Measurements from ENCODE around the gene ATG4B. TPM values are rescaled to one million over a fixed set of nuclear protein-coding genes. Genes with fewer than 3 reads are reported as not detected.

Gene ATG4B
- total RNA-seq, 1 experiment from 2014 or later = 133 TPM

DNA sequence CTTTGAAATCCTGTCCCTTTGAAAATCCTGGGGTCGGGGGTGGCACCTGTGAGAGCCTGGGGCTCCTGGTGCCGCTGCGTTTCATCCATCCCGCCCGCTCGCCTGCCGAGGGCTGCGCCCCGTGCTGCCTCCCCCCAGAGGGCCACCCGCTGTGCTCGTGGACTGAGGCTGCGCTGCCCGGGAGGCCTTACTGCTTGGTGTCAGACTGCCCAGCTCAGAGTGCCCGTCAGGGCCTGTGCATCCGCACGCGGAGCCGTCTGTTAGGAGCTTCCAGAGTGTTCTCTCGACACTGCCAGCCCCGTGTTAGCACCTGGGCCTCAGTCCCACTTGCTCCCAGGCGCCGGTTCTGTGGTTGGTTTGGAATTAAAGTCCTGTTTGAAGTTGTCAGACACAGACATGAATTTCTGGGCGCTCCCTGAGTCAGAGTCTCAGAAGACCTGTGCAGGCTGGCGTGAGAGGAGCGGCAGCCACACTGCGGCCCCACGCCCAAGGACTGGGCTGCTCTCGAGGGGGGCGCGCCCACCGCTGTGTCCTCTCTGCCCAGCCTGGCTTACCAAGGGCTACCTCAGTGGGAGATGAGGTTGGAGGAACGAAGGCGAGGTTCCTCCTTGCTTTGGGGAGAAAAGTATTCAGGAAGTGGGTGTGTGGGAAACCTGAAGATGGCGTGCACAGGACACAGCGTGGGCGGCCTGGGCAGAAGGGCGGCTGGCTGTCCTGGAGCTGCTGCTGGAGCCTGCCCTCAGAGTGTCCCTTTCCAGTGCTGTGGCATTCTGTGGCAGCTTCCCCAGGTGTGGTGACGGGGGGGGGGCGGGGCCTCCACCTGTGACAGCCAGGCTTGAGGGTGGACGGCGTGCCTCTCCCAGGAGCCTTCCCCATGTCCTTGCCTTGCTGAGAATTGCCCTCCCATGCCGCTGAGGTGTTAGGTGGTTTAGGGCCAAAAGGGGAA, 35.0 kb downstream of the ATG4B start (continued):
- TF ChIP-seq, protein P1, sequence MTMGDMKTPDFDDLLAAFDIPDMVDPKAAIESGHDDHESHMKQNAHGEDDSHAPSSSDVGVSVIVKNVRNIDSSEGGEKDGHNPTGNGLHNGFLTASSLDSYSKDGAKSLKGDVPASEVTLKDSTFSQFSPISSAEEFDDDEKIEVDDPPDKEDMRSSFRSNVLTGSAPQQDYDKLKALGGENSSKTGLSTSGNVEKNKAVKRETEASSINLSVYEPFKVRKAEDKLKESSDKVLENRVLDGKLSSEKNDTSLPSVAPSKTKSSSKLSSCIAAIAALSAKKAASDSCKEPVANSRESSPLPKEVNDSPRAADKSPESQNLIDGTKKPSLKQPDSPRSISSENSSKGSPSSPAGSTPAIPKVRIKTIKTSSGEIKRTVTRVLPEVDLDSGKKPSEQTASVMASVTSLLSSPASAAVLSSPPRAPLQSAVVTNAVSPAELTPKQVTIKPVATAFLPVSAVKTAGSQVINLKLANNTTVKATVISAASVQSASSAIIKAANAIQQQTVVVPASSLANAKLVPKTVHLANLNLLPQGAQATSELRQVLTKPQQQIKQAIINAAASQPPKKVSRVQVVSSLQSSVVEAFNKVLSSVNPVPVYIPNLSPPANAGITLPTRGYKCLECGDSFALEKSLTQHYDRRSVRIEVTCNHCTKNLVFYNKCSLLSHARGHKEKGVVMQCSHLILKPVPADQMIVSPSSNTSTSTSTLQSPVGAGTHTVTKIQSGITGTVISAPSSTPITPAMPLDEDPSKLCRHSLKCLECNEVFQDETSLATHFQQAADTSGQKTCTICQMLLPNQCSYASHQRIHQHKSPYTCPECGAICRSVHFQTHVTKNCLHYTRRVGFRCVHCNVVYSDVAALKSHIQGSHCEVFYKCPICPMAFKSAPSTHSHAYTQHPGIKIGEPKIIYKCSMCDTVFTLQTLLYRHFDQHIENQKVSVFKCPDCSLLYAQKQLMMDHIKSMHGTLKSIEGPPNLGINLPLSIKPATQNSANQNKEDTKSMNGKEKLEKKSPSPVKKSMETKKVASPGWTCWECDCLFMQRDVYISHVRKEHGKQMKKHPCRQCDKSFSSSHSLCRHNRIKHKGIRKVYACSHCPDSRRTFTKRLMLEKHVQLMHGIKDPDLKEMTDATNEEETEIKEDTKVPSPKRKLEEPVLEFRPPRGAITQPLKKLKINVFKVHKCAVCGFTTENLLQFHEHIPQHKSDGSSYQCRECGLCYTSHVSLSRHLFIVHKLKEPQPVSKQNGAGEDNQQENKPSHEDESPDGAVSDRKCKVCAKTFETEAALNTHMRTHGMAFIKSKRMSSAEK (CRISPR knock-in tag; IDR thresholded peaks at IDR 0.05; ENCODE audit: borderline replicate concordance) = no peak
- TF ChIP-seq GABPB1 (CRISPR knock-in tag; IDR thresholded peaks at IDR 0.05) (no peak), NFYB (CRISPR knock-in tag; conservative IDR thresholded peaks at IDR 0.05; ENCODE audit: low read depth) (no peak), EMX1 (CRISPR knock-in tag; IDR thresholded peaks at IDR 0.05) (no peak), SOX15 (CRISPR knock-in tag; IDR thresholded peaks at IDR 0.05) (no peak), HMGA2 (CRISPR knock-in tag; IDR thresholded peaks at IDR 0.05) (no peak)
- TF ChIP-seq, protein P2, sequence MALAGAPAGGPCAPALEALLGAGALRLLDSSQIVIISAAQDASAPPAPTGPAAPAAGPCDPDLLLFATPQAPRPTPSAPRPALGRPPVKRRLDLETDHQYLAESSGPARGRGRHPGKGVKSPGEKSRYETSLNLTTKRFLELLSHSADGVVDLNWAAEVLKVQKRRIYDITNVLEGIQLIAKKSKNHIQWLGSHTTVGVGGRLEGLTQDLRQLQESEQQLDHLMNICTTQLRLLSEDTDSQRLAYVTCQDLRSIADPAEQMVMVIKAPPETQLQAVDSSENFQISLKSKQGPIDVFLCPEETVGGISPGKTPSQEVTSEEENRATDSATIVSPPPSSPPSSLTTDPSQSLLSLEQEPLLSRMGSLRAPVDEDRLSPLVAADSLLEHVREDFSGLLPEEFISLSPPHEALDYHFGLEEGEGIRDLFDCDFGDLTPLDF (CRISPR knock-in tag; IDR thresholded peaks at IDR 0.05) = no peak

DNA sequence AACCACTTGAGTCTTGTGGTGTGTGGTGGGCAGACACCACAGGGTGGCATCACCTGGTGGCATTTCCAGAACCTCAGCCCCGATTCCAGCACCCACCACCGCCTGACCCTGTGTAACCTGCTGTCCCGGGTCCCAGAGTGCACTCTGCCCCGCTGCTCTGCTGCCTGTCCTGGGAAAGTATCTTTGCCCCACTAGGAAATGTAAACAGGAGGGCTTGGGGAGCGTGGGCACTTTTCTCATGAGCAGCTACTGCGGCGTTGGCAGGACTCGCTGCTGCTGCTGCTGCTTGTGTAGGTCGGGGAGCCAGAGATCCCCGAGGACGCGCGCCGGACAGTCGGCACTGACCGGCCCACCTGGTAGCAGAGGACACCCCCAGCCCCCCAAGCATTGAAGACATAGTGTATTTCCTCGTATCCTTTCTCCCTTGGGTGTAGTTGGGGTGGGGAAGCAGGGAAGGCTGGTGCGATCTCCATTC, 35.7 kb downstream of the ATG4B start:
- CTCF ChIA-PET = no interaction called here
- H3K4me3 Mint-ChIP-seq = no peak overlapping the region
- H3K27ac Mint-ChIP-seq = peak overlapping the region; percentile 70; the same call in 1 of the 2 replicates
- DNase-seq (ENCODE audit: low spot score) = no peak
- no peaks in the 10 kb centered on the region for H3K9me3 Mint-ChIP-seq
- TF ChIP-seq, protein P3, sequence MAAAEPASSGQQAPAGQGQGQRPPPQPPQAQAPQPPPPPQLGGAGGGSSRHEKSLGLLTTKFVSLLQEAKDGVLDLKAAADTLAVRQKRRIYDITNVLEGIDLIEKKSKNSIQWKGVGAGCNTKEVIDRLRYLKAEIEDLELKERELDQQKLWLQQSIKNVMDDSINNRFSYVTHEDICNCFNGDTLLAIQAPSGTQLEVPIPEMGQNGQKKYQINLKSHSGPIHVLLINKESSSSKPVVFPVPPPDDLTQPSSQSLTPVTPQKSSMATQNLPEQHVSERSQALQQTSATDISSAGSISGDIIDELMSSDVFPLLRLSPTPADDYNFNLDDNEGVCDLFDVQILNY (CRISPR knock-in tag; IDR thresholded peaks at IDR 0.05) = no peak
- TF ChIP-seq FOXP1 (CRISPR knock-in tag; IDR thresholded peaks at IDR 0.05; ENCODE audit: borderline replicate concordance) = no peak
- TF ChIP-seq NFE2L1 (CRISPR knock-in tag; IDR thresholded peaks at IDR 0.05) = no peak
- no peak for TF ChIP-seq ESRRA (CRISPR knock-in tag; IDR thresholded peaks at IDR 0.05; ENCODE audit: borderline replicate concordance)
- no peak for TF ChIP-seq KAT7 (CRISPR knock-in tag; IDR thresholded peaks at IDR 0.05; ENCODE audit: borderline replicate concordance)
- TF ChIP-seq GRHL2 (CRISPR knock-in tag; IDR thresholded peaks at IDR 0.05; ENCODE audit: insufficient replicate concordance, severe bottlenecking) = no peak
- TF ChIP-seq ZBTB21 (CRISPR knock-in tag; IDR thresholded peaks at IDR 0.05; ENCODE audit: borderline replicate concordance) = no peak
- no peak for TF ChIP-seq ATF1 (CRISPR knock-in tag; IDR thresholded peaks at IDR 0.05)
- no peak for TF ChIP-seq HMGA2 (CRISPR knock-in tag; IDR thresholded peaks at IDR 0.05)
- TF ChIP-seq PRRX2 (CRISPR knock-in tag; IDR thresholded peaks at IDR 0.05) = no peak
- TF ChIP-seq NR2C2 (CRISPR knock-in tag; IDR thresholded peaks at IDR 0.05) = no peak
- TF ChIP-seq CREM (CRISPR knock-in tag; IDR thresholded peaks at IDR 0.05) = no peak
- TF ChIP-seq ZNF232 (CRISPR knock-in tag; IDR thresholded peaks at IDR 0.05) = no peak
- no peak for TF ChIP-seq MXD4 (CRISPR knock-in tag; IDR thresholded peaks at IDR 0.05; ENCODE audit: borderline replicate concordance)
- no peak for TF ChIP-seq TP53 (CRISPR knock-in tag; IDR thresholded peaks at IDR 0.05)
- no peak for TF ChIP-seq NR1H2 (CRISPR knock-in tag; IDR thresholded peaks at IDR 0.05)
- TF ChIP-seq ZNF317 (CRISPR knock-in tag; IDR thresholded peaks at IDR 0.05; ENCODE audit: borderline replicate concordance, low read depth) = no peak
- TF ChIP-seq NR3C1 (CRISPR knock-in tag; conservative IDR thresholded peaks at IDR 0.05; ENCODE audit: low read depth) = no peak
- H3K36me3 Mint-ChIP-seq = peaks cover 39% of the 10 kb centered on the region
- POLR2A ChIA-PET = interaction anchor here (0.6 kb wide), 1 partner anchor 550 kb away, joined by 4 read pairs; no protein-coding TSS in a partner anchor
- ATAC-seq = no peak
- no peaks in the 10 kb centered on the region for H3K27me3 Mint-ChIP-seq (ENCODE audit: low read depth)
- H3K4me1 Mint-ChIP-seq = peaks cover 2% of the 10 kb centered on the region; the same call in 1 of the 2 replicates
